ENCODE measurements around the gene HS1BP3. TPM values are rescaled to one million over a fixed set of nuclear protein-coding genes. Genes with fewer than 3 reads are reported as not detected.

HS1BP3 gene
- total RNA-seq, 1 donor from 2014 or later = 10.0 TPM

DNA sequence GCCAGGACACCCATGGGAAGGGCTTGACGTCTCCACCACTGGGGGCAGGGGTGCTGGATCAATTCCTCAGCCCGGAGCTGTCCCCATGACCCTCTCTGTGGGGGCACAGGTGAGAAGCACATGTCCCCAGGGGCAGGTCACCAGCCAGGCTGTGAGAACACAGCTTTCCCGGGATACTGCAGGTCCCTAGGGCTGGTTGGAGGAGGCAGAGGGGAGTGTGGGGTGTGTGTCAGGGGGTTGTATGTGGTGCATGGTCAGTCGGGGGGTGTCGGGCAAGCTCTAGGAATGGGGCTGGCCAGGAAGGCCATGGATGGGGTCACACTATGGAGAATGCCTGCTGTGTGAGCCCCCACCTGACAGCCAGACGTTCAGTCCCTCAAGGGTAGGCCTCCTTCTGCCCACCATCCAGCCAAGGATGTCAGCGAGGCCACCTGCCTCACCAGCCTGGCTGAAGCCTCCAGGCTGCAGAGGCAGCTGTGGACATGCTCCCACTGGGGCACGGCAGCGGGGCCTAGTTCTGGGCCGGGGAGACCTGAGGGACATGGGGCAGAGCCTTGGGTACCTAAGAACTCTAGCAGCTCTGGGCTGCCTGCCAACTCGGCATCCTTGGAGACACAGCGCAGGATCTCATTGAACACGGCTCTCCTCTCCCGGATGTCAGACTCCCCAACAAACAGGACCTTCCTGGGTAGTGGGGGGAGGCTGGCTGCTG is 10.3 kb downstream of the HS1BP3 start:
- no peaks in the 10 kb centered on the region for H3K27me3 ChIP-seq
- no peaks in the 10 kb centered on the region for H3F3A ChIP-seq (ENCODE audit: low read depth)
- H3K4me3 Mint-ChIP-seq = no peak overlapping the region
- no peak overlapping the region for H3K27ac ChIP-seq
- H3K4me1 ChIP-seq = peaks cover under 1% of the 10 kb centered on the region
- DNase-seq (ENCODE audit: low spot score) = no peak
- no peak overlapping the region for H3K4me3 ChIP-seq
- TF ChIP-seq, protein P1, sequence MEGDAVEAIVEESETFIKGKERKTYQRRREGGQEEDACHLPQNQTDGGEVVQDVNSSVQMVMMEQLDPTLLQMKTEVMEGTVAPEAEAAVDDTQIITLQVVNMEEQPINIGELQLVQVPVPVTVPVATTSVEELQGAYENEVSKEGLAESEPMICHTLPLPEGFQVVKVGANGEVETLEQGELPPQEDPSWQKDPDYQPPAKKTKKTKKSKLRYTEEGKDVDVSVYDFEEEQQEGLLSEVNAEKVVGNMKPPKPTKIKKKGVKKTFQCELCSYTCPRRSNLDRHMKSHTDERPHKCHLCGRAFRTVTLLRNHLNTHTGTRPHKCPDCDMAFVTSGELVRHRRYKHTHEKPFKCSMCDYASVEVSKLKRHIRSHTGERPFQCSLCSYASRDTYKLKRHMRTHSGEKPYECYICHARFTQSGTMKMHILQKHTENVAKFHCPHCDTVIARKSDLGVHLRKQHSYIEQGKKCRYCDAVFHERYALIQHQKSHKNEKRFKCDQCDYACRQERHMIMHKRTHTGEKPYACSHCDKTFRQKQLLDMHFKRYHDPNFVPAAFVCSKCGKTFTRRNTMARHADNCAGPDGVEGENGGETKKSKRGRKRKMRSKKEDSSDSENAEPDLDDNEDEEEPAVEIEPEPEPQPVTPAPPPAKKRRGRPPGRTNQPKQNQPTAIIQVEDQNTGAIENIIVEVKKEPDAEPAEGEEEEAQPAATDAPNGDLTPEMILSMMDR (IDR thresholded peaks at IDR 0.05) = no peak
- TF ChIP-seq EZH2 (IDR thresholded peaks at IDR 0.05) (no peak), EZH2phosphoT487 (IDR thresholded peaks at IDR 0.05) (no peak)
- H3K36me3 ChIP-seq = no peaks in the 10 kb centered on the region
- no peak overlapping the region for H2AFZ ChIP-seq (replicated peaks)
- no peak overlapping the region for H3K27ac Mint-ChIP-seq
- H3K9ac ChIP-seq = no peak overlapping the region
- peaks cover 36% of the 10 kb centered on the region for H3K4me1 Mint-ChIP-seq
- no peaks in the 10 kb centered on the region for H3K9me3 Mint-ChIP-seq
- no peaks in the 10 kb centered on the region for H3K9me3 ChIP-seq (ENCODE audit: low read depth)
- peaks cover 16% of the 10 kb centered on the region for H3K36me3 Mint-ChIP-seq
- H3K27me3 Mint-ChIP-seq (ENCODE audit: insufficient read depth, low read depth) = peaks cover 8% of the 10 kb centered on the region
- no peak overlapping the region for H3K4me2 ChIP-seq
- no peaks in the 10 kb centered on the region for H3K79me2 ChIP-seq (ENCODE audit: low read depth)
- H4K20me1 ChIP-seq (ENCODE audit: low read depth) = peaks cover 3% of the 10 kb centered on the region

DNA sequence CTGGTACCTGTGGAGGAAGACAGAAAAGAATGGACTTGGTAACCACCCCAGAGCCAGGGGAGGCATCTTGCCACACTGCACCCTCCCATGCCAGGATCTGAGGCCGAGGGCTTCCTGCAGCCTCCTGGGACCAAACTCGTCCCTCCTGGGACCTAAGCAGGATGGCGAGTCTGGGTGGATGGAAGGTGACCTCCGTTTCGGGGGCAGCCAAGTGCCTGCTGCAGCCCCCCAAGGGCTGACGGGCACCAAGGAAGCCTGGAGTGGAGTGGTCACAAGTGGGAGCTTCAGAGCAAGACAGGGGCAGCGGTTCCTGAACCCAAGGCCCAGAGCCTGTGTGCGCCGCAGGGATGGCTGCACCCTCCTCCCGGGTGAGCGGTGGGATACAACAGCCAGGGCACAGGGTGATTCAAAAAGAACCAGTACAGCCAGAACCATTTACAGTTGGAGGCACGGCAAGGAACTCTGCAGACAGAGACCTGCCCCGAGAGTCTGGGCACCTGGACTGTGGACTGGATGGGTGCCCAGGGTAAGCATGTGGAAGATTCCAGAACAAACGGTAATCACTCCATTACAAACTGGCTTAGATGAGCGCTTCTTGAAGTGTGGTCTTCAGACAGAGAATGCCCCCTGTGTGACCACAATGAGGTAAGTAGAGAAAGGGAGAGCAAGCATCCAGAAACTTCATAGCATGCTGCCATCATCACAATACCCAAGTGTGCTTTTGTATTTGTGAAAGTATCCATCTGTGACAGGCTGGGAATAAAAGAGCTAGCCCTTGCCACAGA is 12.1 kb downstream of the HS1BP3 start:
- Mint-ChIP-seq H3K36me3 (peaks cover 4% of the 10 kb centered on the region), H3K27me3 (ENCODE audit: insufficient read depth, low read depth) (peaks cover 2% of the 10 kb centered on the region), H3K4me3 (no peak overlapping the region), H3K9me3 (no peaks in the 10 kb centered on the region), H3K4me1 (peaks cover 38% of the 10 kb centered on the region), H3K27ac (no peak overlapping the region)
- no peaks in the 10 kb centered on the region for H3K36me3 ChIP-seq
- H3F3A ChIP-seq (ENCODE audit: low read depth) = no peaks in the 10 kb centered on the region
- no peak overlapping the region for H3K4me3 ChIP-seq
- H3K79me2 ChIP-seq (ENCODE audit: low read depth) = no peaks in the 10 kb centered on the region
- DNase-seq (ENCODE audit: low spot score) = no peak
- no peak overlapping the region for H3K9ac ChIP-seq
- no peaks in the 10 kb centered on the region for H3K9me3 ChIP-seq (ENCODE audit: low read depth)
- peaks cover 3% of the 10 kb centered on the region for H4K20me1 ChIP-seq (ENCODE audit: low read depth)
- H2AFZ ChIP-seq (replicated peaks) = no peak overlapping the region
- no peak overlapping the region for H3K4me2 ChIP-seq
- H3K27ac ChIP-seq = no peak overlapping the region
- TF ChIP-seq EZH2phosphoT487 (IDR thresholded peaks at IDR 0.05) (no peak), EZH2 (IDR thresholded peaks at IDR 0.05) (no peak)
- TF ChIP-seq, protein P1 (IDR thresholded peaks at IDR 0.05) = no peak
- no peaks in the 10 kb centered on the region for H3K27me3 ChIP-seq
- H3K4me1 ChIP-seq = peaks cover 6% of the 10 kb centered on the region

DNA sequence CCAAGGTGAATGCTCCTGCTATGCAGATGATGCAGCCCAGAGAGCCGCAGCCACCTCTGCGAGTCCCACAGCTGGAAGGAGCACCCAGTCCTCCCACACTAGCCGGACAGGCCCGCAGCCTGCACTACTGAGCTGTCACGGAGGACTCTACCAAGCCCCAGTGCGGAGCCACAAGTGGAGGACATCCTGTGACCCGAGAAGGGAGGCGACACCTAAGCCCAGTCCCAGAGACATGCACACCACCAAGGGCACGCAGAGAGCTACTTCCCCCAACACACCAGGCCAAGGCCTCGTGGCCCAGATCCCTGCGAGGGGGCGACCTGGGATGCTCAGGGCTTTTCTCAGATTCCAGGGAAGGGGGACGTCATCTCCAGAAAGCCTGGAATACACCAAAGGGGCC is 12.9 kb downstream of the HS1BP3 start:
- peaks cover 3% of the 10 kb centered on the region for H3K27me3 Mint-ChIP-seq (ENCODE audit: insufficient read depth, low read depth)
- H3K4me1 ChIP-seq = peaks cover 6% of the 10 kb centered on the region
- peaks cover 4% of the 10 kb centered on the region for H3K36me3 Mint-ChIP-seq

More for the DNA sequence above, 12.9 kb downstream of the HS1BP3 start:
- no peaks in the 10 kb centered on the region for H3K79me2 ChIP-seq (ENCODE audit: low read depth)
- no peaks in the 10 kb centered on the region for H3K36me3 ChIP-seq
- no peak overlapping the region for H3K4me3 Mint-ChIP-seq
- H3K9me3 ChIP-seq (ENCODE audit: low read depth) = no peaks in the 10 kb centered on the region
- H3K27ac ChIP-seq = no peak overlapping the region
- no peak overlapping the region for H3K4me2 ChIP-seq
- no peak overlapping the region for H3K9ac ChIP-seq
- H3K4me3 ChIP-seq = no peak overlapping the region
- H3K4me1 Mint-ChIP-seq = peaks cover 32% of the 10 kb centered on the region
- H3F3A ChIP-seq (ENCODE audit: low read depth) = no peaks in the 10 kb centered on the region
- no peak for DNase-seq (ENCODE audit: low spot score)
- peaks cover 3% of the 10 kb centered on the region for H4K20me1 ChIP-seq (ENCODE audit: low read depth)
- H3K27me3 ChIP-seq = no peaks in the 10 kb centered on the region
- H3K27ac Mint-ChIP-seq = no peak overlapping the region
- TF ChIP-seq EZH2 (IDR thresholded peaks at IDR 0.05) (no peak), EZH2phosphoT487 (IDR thresholded peaks at IDR 0.05) (no peak)
- TF ChIP-seq, protein P1 (IDR thresholded peaks at IDR 0.05) = no peak
- H3K9me3 Mint-ChIP-seq = no peaks in the 10 kb centered on the region
- H2AFZ ChIP-seq (replicated peaks) = no peak overlapping the region

Data from neural progenitor cell (in vitro differentiated cells).